Activated T-cell treated with anti-CD3 and anti-CD28 coated beads for 24 hours (primary cell): ENCODE data around the gene OXER1.

Experiments used
- DNase-seq: peaks from one replicate; pipeline ENCODE4 v3.0.0-alpha.2; 2020; ENCODE audit warnings: low read depth

The OXER1 gene

GRCh38 chr2:42769583-42770287, 5.8 kb upstream of the OXER1 start:
- no peak for DNase-seq

GRCh38 chr2:42768706-42769256, 4.8 kb upstream of the OXER1 start:
- no peak for DNase-seq

- DNase-seq = no peak
These were observed 4.2 kb upstream of the OXER1 start for GRCh38 chr2:42767899-42768705.

GRCh38 chr2:42767080-42767898, 3.4 kb upstream of the OXER1 start:
- DNase-seq = no peak

- DNase-seq = no peak
These were observed 1.8 kb upstream of the OXER1 start for GRCh38 chr2:42765686-42766085.

GRCh38 chr2:42764901-42765300, 966 bp upstream of the OXER1 start:
- no peak for DNase-seq

- no peak for DNase-seq
These were observed 821 bp downstream of the OXER1 start for GRCh38 chr2:42762823-42763804.

- no peak for DNase-seq
These were observed 1.8 kb downstream of the OXER1 start for GRCh38 chr2:42762155-42762554.

GRCh38 chr2:42761554-42761953, 2.4 kb downstream of the OXER1 start:
- DNase-seq = no peak

- DNase-seq = no peak
These were observed 5.2 kb downstream of the OXER1 start for GRCh38 chr2:42758751-42759150.

GRCh38 chr2:42757981-42758740, 5.8 kb downstream of the OXER1 start:
- DNase-seq = no peak

- no peak for DNase-seq
These were observed 6.9 kb downstream of the OXER1 start for GRCh38 chr2:42756966-42757513.

- DNase-seq = no peak
These were observed 7.7 kb downstream of the OXER1 start for GRCh38 chr2:42756150-42756775.

- DNase-seq = no peak
These were observed 8.6 kb downstream of the OXER1 start for GRCh38 chr2:42755191-42755880.

- DNase-seq = no peak
These were observed 9.2 kb downstream of the OXER1 start for GRCh38 chr2:42754776-42755140.

GRCh38 chr2:42754021-42754775, 9.7 kb downstream of the OXER1 start:
- DNase-seq = no peak

- no peak for DNase-seq
These were observed 10.8 kb downstream of the OXER1 start for GRCh38 chr2:42752816-42753813.
